HG02970 (cell line): ENCODE data around the gene TWF2.

Source experiments
- ATAC-seq: cut with Tn5 transposase; IDR thresholded peaks from one replicate; pipeline ENCODE4 v1.9.1; 2021; ENCODE audit warnings: mild to moderate bottlenecking, moderate library complexity, moderate number of reproducible peaks; ENCODE audit not compliant: unreplicated experiment, low FRiP score

Gene TWF2

GRCh38 chr3:52240059-52240885 is 1.3 kb upstream of the TWF2 start:
- no peak for ATAC-seq

GRCh38 chr3:52238193-52238760 is 681 bp downstream of the TWF2 start:
- peak; percentile 3 for ATAC-seq

- ATAC-seq, result no peak
Observed at GRCh38 chr3:52237657-52238172, 1.2 kb downstream of the TWF2 start.

- no peak for ATAC-seq
Observed at GRCh38 chr3:52237006-52237656, 1.8 kb downstream of the TWF2 start.

DNA sequence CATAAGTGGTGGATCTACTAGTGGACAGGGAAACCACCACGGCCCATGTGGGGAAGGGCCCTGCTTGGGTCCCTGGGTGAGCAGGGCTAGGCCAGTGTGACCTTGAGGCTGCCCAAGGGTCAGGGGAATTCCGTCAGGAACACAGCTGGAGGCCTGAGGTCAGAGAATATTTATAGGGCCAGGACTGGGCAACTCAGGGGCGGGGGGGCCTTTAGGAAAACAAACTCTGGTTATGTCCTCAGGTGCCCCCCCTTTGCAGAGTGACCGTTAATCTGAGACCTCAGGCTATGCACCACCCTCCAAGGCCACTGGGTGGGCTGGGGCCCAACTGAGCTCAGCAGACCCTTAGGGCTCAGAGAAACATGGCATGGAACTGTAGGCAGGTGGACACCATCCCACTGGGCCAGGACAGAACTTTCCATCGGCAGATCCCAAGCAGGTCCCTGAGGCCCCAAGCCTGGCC is 2.5 kb downstream of the TWF2 start:
- ATAC-seq, result no peak

- no peak for ATAC-seq
Observed at GRCh38 chr3:52234516-52235447, 4.2 kb downstream of the TWF2 start.

- ATAC-seq, result no peak
Observed at GRCh38 chr3:52233968-52234367, 5.0 kb downstream of the TWF2 start.

- ATAC-seq, result no peak
Observed at GRCh38 chr3:52233108-52233591, 5.8 kb downstream of the TWF2 start.

- no peak for ATAC-seq
Observed at GRCh38 chr3:52232279-52233107, 6.5 kb downstream of the TWF2 start.

- ATAC-seq, result no peak
Observed at GRCh38 chr3:52231502-52232278, 7.3 kb downstream of the TWF2 start.

- ATAC-seq, result no peak
Observed at GRCh38 chr3:52230889-52231499, 8.0 kb downstream of the TWF2 start.

GRCh38 chr3:52230461-52230860 is 8.5 kb downstream of the TWF2 start:
- no peak for ATAC-seq

DNA sequence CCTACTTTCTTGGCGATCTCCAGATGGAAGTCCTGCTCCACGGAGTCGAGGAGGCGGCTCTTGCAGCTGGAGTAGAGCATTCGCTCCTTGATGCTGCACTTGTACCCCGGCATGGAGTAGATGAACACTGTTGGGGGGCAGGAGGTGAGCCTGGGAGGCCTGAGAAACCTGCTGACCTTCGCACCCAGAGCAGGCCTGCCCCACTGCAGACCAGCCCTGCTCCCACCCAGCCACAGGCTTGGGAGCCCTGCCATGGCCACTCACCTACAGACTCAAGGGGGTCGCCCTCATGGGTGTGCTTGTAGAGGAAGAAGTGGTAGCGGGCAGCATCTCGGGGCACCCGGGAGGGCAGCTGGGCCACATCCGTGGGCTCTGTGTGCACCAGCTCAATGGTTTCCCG is 9.3 kb downstream of the TWF2 start:
- ATAC-seq, result no peak

DNA sequence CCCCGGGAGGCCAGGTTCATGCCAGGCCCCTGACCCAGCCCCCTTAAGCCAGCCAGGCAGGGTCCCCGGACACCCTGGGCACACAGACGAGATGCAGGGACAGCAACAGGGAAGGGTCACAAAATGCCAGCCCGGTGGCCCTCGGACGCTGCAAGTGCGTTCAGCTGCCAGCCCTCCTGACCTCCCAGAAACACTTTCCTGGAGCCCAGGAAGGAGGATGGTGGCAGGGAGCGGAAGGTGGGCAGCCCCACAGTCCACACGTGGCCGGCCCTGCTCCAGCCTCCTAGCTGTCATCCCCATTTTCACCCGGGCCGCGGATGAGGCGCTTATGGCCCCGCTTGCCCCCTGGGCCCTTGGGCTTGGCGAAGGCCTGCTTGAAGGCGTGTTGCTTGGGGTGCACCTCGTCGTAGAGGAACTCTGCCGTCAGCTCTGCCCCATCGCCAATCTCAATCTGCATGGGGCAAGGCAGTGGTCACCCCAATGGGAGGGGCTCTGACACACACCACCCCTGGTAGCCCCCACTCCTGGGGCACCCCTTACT is 10.1 kb downstream of the TWF2 start:
- no peak for ATAC-seq

DNA sequence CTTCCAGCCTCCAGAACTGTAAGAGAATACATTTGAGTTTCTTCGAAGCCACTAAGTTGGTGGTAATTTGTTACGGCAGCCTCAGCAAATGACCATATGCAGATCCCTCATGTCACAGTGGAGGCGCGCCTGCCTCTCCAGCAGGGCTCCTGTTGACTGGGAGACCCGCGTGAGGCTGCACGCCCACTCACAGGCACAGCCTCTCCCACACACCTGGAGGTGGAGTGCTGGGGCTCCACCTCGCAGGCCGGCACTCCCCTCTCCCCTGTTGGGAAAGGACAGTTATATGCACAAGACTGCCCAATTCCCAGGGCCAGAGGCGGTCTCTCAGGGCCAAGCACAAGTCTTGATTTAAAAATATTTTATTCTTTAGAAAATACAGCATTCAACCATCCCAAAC is 10.7 kb downstream of the TWF2 start:
- no peak for ATAC-seq

GRCh38 chr3:52227766-52228165 is 11.2 kb downstream of the TWF2 start:
- no peak for ATAC-seq

DNA sequence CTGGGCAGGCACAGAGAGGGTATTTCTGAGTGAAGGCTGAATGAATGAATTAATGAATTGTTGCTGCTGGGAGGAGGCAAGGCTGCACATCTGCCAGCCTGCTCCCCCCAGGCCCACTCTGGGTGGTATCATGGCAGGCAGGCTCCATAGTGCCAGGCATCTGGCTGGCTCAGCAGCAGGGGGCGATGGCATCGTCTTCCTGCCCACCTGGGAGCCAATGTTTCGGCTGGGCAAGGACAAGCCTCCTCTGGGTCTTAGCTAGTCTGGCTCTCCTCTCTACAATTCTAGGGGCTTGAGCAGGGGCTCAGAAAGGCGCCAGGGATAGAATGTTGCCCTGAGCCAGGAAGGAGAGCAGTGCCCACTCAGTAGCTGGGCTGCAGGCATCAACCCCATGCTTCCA is 11.8 kb downstream of the TWF2 start:
- no peak for ATAC-seq
